ENCODE measurements around the gene SLC12A5.
"Not testable (repeated sequence)": the region's sequence is repeated elsewhere in the genome, so short reads cannot be mapped to it uniquely, and the experiment has no call there.

Gene SLC12A5

GRCh38 chr20:46084805-46085178, 55.8 kb downstream of the SLC12A5 start:
- no peak for DNase-seq

GRCh38 chr20:46085179-46085851, 56.3 kb downstream of the SLC12A5 start:
- peak; percentile 17 for DNase-seq

- DNase-seq = no peak
These were observed 58.1 kb downstream of the SLC12A5 start for GRCh38 chr20:46087161-46087560.

- no peak for DNase-seq
These were observed 59.6 kb downstream of the SLC12A5 start for GRCh38 chr20:46088409-46089166.

GRCh38 chr20:46089167-46089416, 60.1 kb downstream of the SLC12A5 start:
- no peak for DNase-seq

- peak; percentile 95 for DNase-seq
These were observed 60.7 kb downstream of the SLC12A5 start, which contains the start of gene NCOA5 for GRCh38 chr20:46089417-46090388. TSS of gene NCOA5 (minus strand) at chr20:46089962. CDS start at chr20:46079424, 10,538 bp downstream.

- not testable (repeated sequence) for DNase-seq
These were observed 62.9 kb downstream of the SLC12A5 start for GRCh38 chr20:46091622-46092535.

- no peak for DNase-seq
These were observed 64.5 kb downstream of the SLC12A5 start for GRCh38 chr20:46093531-46093930.

GRCh38 chr20:46099491-46100287, 70.7 kb downstream of the SLC12A5 start:
- DNase-seq = no peak

- DNase-seq = not testable (repeated sequence)
These were observed 71.4 kb downstream of the SLC12A5 start for GRCh38 chr20:46100444-46100843.

GRCh38 chr20:46100988-46101387, 72.0 kb downstream of the SLC12A5 start:
- DNase-seq = no peak

- DNase-seq = no peak
These were observed 72.9 kb downstream of the SLC12A5 start for GRCh38 chr20:46101957-46102356.

- DNase-seq = no peak
These were observed 73.9 kb downstream of the SLC12A5 start for GRCh38 chr20:46102940-46103339.

GRCh38 chr20:46104262-46104661, 75.2 kb downstream of the SLC12A5 start:
- DNase-seq = no peak

GRCh38 chr20:46107061-46107460, 78.0 kb downstream of the SLC12A5 start:
- DNase-seq = no peak

- no peak for DNase-seq
These were observed 79.4 kb downstream of the SLC12A5 start for GRCh38 chr20:46108435-46108841.

GRCh38 chr20:46108976-46109375, 80.0 kb downstream of the SLC12A5 start:
- no peak for DNase-seq
